Hematopoietic multipotent progenitor cell treated with erythropoietin and hydrocortisone succinate and interleukin-3 and kit ligand, for 4 days (in vitro differentiated cells): Measurements from ENCODE around the gene CRACR2B.

ENCODE experiments used
- DNase-seq: peaks from one replicate; pipeline ENCODE4 v3.0.0-alpha.2; 2015

Gene CRACR2B

DNA sequence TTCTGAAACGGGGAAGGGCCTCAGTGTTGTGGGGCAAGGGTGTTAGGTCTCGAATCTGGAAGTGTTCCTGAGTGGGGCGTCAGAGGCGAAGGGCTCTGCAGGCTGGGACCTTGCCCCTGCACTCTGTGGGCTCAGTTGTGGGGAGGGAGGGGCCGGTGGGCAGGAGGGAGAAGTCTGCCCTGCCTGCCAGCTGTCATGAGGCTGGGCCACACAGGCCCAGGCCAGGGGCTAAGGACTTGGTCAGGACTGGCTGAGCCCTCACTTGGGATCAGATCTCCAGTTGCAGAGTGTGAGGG, at the start of gene CRACR2B:
CRACR2B (plus strand) TSS at position 23 of the 296 bp plus-strand sequence. CDS start 689 bp downstream, outside the sequence.
- DNase-seq = no peak

DNA sequence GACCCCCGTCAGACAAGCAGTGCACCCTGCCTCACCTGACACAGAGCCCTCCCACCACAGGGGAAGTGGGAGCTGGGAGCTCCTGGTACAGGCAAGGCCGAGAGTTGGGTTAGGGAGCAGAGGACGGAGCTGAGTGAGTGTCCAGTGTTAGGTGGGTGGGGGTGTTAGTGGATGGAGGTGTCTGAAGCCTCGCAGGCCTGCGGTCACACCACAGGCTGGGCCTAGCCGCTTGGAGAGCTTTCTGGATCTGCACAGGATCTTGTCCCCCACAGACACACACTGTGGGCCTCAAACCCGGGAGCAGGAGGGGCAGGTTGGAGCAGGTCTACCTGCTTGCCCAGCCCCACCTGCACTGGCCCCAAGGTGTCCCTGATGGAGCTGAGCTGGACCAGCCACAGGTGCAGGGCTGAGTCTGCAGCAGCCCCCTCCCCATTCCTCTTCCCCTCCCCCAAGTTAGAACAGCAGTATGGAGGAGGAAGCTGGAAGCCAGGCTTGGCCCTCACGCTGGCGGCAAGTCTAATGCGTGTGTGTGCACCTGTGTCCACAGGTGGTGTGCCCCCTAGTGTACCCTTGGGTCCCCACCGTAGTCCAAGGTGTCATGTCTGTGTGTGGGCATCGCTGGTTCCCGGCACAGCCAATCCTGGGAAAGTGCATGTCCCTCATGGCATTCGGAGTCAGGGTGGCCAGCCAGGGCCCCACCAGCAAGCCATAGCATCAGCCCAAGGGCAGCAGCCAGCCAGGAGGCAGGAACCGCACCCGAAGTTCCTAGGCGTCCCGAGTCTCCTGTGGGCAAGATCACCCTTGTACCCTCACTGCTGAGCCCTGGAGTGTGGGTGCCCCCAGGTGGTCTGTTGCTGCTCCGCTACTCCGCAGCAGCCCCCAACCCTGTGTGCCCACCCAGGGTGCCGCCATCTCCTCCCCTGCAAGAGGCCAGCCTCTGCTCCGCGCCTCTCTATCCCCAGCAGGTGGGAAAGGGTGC, 48.5 kb upstream of the CRACR2B start:
- no peak for DNase-seq

DNA sequence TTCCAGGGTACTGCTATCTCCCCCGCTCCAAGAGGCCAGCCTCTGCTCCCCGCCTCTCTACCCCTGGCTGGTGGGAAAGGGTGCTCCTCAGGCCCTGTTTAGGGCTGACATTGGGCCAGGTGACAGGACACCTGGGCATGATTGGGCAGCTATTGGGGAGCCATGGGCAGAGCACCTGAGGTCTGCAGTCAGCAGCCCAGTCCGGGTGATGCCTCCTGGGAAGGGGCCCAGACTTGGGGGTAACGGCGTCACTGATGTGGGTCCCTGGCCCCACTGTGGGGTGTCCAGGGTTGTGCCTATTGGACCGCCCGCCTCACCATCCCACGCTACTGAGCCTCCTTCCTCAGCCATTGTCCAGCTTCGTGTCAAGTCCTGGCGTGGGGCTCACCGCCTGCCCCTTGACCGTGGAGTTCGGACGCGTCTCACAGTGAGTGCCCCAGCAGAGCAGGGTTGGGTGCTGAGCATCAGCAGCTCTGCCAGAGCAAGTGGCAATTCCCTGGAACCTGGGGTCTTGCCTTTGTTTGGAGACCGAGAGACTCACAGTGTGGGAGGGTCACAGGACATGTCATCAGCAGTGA, 47.7 kb upstream of the CRACR2B start:
- DNase-seq = no peak

DNA sequence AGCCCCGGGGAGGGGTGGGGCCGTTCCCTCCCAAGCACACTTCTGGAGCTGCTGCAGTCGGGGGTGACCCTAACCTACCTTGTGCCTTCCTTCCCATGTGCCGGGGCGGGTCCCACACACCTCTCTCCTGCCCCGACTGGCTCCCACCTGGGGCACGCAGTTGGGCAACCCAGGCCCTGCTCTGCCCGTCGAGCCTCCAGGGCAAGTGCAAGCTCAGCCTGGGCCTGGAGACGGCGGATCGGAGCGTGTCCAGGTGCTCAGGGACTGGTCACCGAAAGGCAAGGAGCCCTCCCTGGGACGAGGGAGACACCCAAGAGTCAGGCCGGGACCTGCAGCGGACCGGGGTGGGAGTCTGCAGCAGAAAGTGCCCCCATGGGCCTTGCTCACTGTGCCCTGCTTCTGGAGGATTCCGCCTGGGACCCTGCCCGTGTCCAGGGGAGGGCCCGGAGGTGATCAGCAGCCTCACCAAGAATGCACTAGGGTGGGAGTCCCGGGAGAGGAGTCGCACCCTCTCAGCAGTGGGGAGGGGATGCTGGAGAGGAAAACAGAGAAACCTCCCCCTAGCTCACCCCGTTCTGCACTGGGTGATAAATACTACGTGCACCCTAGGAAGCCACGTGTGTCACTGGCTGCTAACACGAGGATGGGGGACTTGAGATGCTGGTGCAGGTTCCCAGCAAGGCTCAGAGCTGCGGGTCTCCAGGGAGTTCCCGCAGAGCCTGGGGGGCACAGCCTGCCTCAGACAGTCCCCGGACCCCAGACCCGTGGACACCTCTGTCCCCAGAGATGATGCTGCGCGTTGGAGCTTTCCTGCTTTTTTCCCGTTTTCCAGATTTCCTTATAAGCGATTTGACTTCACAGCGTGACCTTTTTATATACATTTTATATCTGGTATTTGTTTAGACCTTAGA, 45.2 kb upstream of the CRACR2B start:
- no peak for DNase-seq

DNA sequence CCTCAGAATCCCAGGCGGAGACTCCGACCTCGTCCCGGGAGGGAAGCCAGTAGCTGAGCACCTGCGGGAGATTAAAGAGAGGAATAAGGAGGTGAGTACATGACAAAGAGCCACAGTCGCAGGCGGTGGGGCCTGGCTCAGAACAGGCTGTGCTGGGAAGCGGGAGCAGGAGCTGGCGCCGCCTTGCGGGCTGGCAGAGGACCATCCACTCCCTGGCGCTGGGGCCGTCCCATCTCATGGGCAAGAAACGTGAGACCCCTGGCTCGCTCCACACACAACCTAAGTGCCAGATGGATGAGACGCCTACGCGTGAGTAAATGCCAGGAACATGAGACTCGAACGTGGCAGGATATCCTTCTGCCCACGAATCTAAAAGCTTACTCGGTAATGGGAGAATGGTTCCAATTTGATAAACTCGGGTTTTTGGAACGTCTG, 44.1 kb upstream of the CRACR2B start:
- DNase-seq = peak; percentile 84

DNA sequence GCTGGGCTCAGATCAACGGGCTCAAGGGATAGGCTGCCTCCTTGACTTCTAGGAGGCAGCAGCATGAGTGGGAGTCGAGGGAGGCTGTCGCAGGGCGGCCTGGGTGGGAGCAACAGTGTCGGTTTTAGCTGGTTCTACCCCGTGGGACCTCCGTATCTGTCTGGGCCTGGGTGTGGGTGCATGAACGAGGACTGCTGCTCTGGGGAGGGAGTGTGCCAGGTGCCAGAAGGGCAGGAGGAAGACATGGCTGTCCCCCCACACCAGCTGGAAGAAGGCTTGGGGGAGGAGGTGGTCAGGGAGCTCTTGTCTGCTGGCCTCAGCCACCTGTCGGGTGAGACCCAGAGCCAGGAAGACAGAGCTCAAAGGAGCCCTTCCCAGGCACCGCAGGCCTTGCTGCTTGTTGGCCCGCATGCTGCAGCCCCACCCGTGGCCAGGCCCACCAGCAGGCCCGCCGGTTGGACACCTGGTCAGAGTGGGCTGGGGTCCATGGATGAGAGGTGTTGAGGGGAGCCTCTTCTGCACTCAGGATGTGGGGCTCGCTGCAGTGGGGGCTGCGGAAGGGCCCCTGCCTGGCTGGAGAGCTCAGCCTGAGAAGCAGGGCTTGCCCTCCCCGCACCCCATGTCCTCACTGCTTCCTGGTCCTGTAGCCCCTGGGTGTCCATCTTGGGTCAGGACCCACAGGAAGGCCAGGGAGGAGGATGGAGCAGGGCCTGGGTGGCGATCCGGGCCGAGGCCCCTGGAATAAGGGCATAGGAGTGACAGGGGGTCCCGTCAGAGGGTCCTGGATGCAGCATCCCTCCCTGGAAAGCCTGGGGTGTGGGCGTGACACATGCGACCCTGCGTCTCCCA, 41.3 kb upstream of the CRACR2B start:
- DNase-seq = no peak

DNA sequence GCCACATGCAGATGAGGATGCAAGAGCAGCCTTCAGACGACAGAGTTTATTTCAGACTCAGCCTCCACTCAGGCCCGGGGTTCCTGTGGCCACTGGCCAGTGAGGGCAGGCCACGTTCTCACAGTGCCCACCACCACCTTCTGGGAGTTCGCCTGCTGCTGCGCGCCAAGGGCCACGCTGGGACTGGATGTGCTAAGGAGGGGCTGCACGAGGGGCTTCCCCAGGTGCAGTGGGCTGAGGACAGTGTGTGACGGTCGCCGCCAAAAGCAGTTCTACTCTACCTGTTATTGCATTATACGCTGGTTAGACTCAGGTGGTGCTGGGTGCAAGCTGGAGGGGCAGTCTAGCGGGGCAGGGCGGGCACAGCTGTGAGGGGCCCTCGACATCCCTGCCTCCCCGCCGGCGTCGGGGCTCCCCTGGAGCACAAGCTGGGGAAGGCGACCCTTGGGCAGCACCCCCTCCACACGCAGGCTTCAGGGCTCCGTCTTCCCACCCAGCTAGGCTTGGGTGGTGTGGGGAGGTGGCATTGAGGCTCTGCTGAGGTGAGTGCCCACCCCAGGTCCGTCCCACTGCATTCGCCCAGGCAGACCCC, 40.5 kb upstream of the CRACR2B start:
- no peak for DNase-seq

DNA sequence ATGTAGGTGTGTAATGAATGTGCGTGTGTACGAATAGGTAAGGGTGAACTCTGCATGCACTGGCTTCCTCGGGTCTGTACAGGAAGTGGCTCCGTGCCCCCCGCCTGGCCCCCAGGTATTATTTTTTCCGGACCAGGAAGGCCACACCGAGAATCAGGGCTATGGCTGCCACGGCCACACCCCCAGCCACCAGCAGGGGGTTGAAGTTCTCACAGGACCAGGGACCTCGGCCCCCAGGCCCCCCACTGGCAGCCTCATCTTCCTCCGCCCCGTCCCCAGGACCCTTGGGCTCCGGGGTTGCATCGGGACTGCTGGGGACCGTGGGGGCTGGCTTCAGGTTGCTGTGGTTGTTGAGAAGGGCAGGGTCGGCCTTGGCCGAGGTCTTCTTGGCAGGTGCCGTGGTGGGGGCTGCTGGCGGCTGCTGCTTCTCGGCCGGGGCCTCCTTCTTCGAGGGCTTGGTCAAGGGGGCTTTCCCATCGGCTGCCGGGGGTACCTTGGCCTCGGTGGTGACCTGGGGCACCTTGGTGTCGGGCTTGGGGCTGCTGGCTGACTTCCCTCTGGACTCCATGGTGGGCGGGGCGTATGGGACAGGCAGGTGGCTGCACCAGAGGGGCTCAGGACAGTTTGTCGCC, 39.6 kb upstream of the CRACR2B start:
- DNase-seq = no peak

DNA sequence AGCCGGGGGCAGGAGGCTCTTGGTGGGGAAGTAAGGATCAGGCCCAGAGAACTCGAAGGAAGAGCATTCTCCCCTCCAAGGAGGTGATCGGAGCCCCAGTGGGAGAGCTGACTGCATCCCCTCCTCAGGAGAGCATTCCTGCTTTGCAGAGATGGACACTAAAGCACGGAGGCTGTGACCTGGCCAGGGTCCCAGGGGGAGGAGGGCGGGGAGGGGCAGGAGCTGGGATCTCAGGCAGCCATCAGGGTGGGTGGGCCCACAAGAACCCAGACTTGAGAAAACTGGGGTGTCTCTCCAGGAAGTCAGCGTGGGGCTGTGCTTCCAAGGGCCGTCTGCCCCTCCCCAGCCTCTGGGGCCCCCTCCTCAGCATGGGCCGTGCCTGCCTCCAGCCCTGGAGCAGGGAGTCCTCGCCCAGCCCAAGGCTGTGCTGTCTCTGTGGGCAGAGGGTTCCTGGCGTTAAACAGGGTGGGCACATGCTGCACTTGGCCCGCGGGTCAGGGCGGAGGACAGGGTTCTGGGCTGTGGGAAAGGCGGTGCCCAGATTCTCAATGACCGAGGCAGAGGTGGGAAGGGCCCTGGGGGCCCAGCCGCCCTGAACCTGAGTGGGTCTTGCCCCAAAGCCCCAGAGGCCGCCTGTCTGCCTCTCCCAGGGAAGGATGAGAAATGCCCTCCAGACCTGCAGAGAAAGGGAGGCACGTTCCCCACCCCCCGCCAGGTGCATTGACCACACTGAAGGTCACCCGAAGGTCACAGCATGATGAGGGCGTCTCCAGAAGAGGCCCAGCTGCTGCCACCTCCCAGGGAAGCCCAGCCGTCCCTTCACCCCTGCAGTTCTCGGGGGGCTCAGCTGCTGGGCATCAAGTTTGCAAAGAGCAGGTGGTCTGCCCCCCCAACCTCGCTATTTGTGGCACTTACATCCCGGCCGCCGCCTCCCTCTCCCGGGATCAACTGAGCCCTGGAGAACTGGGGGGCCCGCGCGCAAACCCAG, 38.5 kb upstream of the CRACR2B start:
- DNase-seq = no peak

DNA sequence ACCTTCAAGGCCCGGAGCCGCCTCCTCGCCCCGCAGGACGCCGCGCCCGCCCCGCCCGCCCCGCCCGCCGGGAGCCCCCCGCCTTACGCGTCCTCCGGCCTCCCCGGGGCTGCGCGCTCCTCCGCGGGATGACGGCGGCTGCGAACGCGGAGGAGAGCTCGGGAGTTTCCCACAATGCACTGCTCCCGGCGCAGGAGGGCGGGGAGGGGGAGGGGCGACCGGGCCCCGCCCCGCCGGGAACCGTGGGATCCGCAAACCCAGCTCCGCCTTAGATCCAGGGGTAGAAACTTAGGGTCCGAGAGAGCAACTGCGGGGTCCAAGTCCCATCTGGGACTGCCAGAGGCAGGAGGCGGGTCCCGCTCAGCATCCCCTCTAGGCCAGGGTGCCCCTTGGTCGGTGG, 37.8 kb upstream of the CRACR2B start, which contains the start of gene CEND1:
CEND1 (minus strand) TSS at position 148 of the 400 bp plus-strand sequence. CDS start 1,514 bp downstream, outside the sequence.
- no peak for DNase-seq

DNA sequence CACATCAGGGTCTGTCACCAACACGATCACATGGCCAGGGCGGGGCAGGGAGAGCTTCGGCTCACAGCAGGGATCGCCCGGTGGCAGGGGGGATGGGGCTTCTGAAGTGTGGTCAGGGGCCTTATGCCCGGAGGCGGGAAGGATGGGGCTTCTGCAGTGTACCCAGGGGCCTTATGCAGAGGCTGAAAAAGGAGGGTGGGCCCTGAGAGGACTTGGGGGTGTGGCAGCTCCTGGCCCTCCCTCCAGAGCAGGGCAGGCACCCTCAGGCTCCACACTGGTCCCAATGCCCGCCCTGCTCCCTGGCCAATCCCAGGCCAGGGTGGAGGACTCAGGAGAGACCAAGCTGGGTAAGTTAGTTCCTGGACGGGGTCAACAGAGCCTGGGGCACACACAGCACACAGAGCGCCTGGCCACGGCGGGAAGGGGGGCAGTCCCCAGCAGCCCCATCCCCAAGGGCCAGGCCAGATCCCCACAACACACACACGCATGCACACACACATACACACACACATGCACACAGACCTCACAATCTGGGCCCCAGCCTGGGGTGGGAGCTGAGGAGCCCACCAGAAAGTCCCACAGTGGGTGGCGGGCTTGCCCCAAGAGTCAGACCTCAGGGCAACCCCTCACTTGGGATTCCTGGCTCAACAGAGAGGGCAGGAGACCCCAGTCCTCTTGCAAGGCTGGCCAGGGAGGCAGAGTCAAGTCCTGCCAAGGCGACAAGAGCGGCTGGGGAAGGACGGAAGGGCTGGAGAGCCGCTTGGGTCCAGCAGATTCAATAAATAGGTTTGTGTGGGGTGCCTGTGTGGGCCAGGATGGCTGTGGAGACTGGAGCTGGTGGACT, 36.8 kb upstream of the CRACR2B start:
- DNase-seq = no peak

DNA sequence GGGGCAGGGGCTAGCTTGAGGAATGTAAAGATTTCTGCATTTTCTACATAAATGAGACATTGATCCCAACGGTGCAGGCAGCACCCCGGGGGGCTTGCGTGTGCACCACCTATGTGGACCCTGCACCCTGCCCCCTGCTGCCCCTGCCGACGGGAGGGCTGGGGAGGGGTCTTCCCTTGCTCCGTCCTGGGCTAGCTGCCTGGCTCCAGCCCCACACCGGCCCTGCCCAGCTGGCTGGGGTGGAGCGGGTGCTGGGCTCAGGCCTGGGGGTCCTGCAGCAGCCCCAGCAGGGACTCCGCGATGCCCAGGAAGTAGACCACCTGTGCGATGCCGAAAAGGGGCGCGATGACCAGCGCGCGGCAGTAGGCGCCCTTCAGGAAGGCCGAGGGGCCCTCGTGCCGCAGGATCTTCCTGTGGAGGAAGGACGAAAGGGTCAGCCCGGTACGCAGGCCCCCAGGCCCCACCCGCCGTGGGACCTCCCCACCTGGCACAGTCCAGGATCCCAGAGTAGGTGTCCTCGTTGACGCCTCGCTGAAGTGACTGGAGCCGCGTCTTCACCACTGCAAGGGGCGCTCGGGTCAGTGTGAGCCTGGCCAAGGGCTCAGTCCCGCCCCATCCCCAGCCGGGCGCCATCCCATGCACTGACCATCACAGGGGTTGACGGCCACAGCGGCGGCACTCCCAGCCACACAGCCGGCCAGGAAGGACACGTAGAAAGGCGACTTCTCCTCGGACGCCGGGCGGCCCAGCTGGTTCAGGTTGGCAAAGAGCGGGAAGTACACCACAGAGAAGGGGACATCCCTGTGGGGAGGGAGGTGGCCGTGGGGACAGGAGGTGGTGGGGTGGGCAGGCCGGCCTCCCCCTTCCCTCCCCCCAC, 35.8 kb upstream of the CRACR2B start:
- no peak for DNase-seq

DNA sequence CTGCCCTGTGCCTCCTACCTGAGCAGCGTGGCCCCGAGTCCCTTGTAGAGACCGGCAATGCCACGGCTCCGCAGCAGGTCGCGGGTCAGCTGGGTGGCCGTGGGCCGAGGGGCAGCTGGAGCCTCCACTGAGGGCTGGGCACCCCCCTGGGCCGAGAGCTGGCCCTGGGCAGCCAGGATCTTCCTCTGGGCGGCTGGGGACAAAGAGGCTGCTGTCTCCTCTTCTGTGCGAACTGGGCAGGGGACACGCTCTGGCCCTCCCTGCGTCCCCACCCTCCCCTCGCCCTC, 35.2 kb upstream of the CRACR2B start:
- no peak for DNase-seq

DNA sequence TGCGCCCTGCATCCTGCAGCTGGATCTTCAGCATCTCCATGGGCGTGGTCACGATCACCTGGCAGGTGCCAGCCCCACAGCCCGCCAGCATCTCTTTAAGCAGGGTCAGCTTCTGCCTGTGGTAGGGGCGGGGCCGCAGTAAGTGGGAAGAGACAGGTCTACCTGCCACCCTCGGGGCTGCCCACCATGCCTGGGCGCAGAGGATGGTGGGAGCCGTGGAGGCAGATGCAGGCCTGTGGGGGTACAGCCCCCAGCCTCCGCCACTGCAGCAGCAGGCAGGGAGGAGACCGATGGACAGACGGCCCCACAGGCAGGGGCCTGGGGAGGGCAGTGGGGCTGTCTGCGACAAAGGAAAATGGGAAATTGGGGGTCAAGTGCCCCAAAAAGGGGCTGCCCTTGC, 34.8 kb upstream of the CRACR2B start:
- no peak for DNase-seq

DNA sequence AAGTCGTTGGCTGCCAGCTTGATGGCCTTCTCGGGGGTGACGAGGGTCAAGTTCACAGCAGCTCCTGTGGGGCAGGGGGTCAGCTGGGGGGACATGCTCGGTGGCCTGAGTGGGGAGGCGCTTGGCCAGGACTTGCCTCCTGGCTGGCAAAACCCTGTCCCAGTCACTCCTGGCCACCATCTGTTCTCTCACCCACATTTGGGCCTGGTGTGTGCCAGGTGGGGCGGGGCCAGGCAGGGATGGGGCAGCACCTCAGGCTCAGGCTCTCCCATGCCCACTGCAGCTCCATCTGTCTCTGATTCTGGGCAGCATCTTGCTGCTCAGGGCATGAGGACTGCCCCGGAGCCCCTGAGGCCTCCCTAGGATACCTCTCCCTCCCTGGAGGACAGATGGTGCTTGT, 34.2 kb upstream of the CRACR2B start:
- DNase-seq = no peak

DNA sequence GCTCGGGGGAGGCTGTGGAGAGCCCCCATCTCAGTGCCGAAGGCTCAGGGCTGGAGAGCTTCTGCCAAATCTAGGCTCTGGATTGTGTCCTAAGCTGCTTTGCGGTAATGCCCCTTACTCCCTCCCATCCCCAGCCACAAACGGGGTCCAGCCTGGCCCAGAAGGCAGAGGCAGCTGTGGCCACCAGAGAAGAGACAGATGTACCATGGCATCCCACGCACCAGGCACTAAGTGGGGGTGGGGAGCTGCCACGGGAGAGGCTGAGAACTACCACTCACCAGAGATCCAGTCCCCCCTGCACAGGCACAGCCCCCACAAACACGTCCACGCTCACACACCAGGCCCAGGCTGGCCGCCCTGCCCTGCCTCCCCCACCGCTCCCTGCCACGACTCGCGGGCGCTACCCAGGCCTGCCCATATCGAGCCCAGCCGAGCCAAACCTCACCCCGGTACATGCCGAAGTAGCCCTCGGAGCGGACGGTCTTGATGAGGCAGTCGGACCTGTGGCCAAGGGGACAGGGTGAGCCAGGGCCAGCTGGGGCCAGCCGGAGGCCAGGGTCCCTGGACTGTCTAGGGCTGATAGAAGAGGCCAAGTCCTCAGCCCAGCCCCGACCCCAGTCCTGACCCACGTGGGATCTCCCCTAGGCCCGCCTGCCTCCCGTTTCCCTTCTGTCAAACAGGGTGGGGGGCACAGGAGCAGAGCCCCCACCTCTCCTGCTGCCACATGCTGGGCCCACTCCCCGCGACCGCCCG, 33.5 kb upstream of the CRACR2B start:
- no peak for DNase-seq
